ENCODE data around the gene LEP. TPM values are rescaled to one million over a fixed set of nuclear protein-coding genes. Genes with fewer than 3 reads are reported as not detected.

Gene LEP
- 0.01 TPM for polyA plus RNA-seq
- long read RNA-seq, donor 1 = 0 reads
- long read RNA-seq, donor 2 = 0 reads
- long read RNA-seq, donor 3 = 0 reads
- long read RNA-seq, donor 4 = 0 reads
- long read RNA-seq, donor 5 = 0 reads
- long read RNA-seq, donor 6 = 0 reads
- long read RNA-seq, donor 7 = 0 reads
- long read RNA-seq, donor 8 = 0 reads
- long read RNA-seq, donor 9 = 0 reads
- long read RNA-seq, donor 10 = 0 reads
- long read RNA-seq, donor 11 = 0 reads

DNA sequence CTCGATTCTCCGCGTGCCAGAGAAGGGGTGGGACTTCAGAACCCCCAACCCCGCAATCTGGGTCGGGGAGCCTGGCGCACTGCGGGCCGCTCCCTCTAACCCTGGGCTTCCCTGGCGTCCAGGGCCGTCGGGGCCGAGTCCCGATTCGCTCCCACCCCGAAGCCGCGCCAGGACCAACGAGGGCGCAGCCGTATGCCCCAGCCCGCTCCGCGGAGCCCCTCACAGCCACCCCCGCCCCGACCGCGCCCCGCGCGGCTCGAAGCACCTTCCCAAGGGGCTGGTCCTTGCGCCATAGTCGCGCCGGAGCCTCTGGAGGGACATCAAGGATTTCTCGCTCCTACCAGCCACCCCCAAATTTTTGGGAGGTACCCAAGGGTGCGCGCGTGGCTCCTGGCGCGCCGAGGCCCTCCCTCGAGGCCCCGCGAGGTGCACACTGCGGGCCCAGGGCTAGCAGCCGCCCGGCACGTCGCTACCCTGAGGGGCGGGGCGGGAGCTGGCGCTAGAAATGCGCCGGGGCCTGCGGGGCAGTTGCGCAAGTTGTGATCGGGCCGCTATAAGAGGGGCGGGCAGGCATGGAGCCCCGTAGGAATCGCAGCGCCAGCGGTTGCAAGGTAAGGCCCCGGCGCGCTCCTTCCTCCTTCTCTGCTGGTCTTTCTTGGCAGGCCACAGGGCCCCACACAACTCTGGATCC, at the start of gene LEP:
TSS of gene LEP (plus strand) at position 583 of the 691 bp plus-strand sequence. CDS start 10,741 bp downstream, outside the sequence.
- Histone ChIP-seq H3K9me3 (ENCODE audit: control insufficient read depth, low read depth, low read length) (peaks cover 18% of the 10 kb centered on the region), H3K4me3 (ENCODE audit: low read length) (no peak within 1 kb of the TSS), H3K27me3 (ENCODE audit: control insufficient read depth, insufficient read depth, low read length) (peaks cover 54% of the 10 kb centered on the region), H3K4me1 (ENCODE audit: control insufficient read depth, insufficient read depth, low read length) (no peaks in the 10 kb centered on the region), H3K27ac (ENCODE audit: low read length) (no peak within 1 kb of the TSS), H3K36me3 (ENCODE audit: control insufficient read depth, insufficient read depth, low read length) (no peaks in the 10 kb centered on the region)
- no CpG with 5 or more reads among the region's 67 CpGs for WGBS (ENCODE audit: insufficient coverage, low lambda C conversion rate)
- DNase-seq = no peak

DNA sequence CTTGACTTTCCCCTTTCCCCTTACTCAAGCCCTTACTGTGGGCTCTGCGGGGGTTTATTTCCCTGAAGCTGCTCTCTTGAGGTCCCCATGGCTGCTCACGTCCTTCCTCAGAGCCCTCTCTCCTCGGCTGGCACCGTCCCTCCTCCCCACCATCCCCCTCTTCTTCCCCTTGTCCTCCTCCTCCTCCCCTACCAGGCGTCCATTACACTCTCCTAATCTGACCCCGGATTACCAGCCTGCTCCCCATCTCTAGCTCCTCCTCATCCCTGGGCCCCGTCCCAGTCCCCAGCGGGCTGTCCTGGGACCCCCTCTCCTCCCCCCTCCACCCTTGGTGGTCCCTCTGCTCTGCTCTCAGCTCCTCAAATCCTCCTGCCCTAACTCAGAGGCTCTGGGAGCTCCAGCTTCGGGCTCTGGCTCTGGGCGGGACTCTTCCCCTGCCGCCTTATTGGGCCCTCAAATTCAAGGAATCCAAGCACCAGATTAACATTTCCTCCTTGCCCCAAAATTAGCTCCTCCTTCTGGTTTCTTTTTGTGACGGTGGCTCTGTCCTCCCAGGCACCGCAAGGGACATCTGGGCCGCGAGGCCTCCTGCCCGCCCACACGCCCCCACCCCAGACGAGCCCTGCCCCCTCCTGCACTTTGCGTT, 48.5 kb upstream of the LEP start:
- no peaks in the 10 kb centered on the region for H3K4me1 ChIP-seq (ENCODE audit: control insufficient read depth, insufficient read depth, low read length)
- peaks cover 39% of the 10 kb centered on the region for H3K27me3 ChIP-seq (ENCODE audit: control insufficient read depth, insufficient read depth, low read length)
- no peak overlapping the region for H3K4me3 ChIP-seq (ENCODE audit: low read length)
- no peak overlapping the region for H3K27ac ChIP-seq (ENCODE audit: low read length)
- no peak for DNase-seq
- peaks cover 14% of the 10 kb centered on the region for H3K9me3 ChIP-seq (ENCODE audit: control insufficient read depth, low read depth, low read length)
- H3K36me3 ChIP-seq (ENCODE audit: control insufficient read depth, insufficient read depth, low read length) = no peaks in the 10 kb centered on the region
- WGBS (ENCODE audit: insufficient coverage, low lambda C conversion rate) = 40% methylated on average over 1 of the region's 19 CpGs

DNA sequence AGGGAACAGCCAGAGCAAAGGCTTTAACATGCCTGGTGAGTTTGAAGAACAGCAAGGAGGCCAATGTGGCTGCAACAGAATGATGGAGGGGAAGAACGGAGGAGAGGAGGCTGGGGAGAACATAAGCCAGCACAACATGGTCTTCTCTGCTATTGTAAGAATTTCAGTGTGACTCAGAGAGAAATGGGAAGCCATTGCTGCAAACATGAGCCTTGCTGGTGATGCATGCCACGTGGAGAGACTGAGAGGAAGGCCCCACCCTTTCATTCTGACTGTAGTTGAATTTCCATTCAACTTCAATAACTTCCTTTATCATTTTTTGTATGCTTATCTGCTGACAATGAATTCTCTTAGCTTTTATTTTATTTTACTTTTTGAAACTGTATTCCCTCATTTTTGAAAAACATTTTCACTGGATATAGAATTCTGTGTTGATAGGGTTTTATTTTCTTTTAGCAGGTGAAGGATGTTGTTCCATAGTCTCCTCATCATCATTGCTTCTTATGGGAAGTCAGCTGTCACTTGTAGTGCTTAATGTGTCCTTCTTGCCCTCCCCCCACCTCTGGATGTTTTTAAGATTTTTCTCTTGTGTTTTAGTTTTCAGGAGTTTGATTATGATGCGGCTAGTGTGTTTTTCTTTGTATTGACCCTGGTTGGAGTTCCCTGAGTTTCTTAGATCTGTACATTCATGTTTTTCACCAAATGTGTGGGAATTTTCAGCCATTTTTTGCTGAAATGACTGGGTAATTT, 46.4 kb upstream of the LEP start:
- 83% methylated on average over 1 of the region's 3 CpGs for WGBS (ENCODE audit: insufficient coverage, low lambda C conversion rate)
- H3K9me3 ChIP-seq (ENCODE audit: control insufficient read depth, low read depth, low read length) = peaks cover 14% of the 10 kb centered on the region

DNA sequence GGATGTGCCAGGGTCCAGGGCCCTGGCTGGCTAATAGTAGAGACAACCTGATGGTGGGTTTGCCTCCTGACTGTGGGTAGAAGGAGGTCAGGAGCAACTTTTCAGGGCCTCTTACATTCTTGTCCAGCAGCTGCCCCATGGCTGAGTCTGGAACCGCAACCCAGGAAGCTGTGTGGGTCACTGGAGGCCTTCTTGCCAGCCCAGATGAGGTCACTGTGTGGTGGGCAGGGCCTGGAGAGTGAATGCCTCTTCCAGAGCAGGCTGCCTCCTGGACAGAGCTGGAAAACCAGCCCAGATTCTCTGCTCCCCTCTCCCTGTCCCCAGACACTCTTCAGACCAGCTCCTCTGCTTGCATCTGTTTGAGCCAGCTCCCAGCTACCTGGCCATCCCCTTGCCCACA, 43.5 kb upstream of the LEP start:
- Histone ChIP-seq H3K27ac (ENCODE audit: low read length) (no peak overlapping the region), H3K4me3 (ENCODE audit: low read length) (no peak overlapping the region), H3K9me3 (ENCODE audit: control insufficient read depth, low read depth, low read length) (peaks cover 13% of the 10 kb centered on the region), H3K36me3 (ENCODE audit: control insufficient read depth, insufficient read depth, low read length) (no peaks in the 10 kb centered on the region), H3K27me3 (ENCODE audit: control insufficient read depth, insufficient read depth, low read length) (peaks cover 45% of the 10 kb centered on the region), H3K4me1 (ENCODE audit: control insufficient read depth, insufficient read depth, low read length) (no peaks in the 10 kb centered on the region)
- WGBS (ENCODE audit: insufficient coverage, low lambda C conversion rate) = no CpG with 5 or more reads among the region's 1 CpG
- no peak for DNase-seq

More for the DNA sequence above, 46.4 kb upstream of the LEP start:
- DNase-seq = no peak
- Histone ChIP-seq H3K27ac (ENCODE audit: low read length) (no peak overlapping the region), H3K4me1 (ENCODE audit: control insufficient read depth, insufficient read depth, low read length) (no peaks in the 10 kb centered on the region), H3K4me3 (ENCODE audit: low read length) (no peak overlapping the region), H3K36me3 (ENCODE audit: control insufficient read depth, insufficient read depth, low read length) (no peaks in the 10 kb centered on the region), H3K27me3 (ENCODE audit: control insufficient read depth, insufficient read depth, low read length) (peaks cover 34% of the 10 kb centered on the region)

GRCh38 chr7:128197989-128198580, 43.0 kb upstream of the LEP start:
- WGBS (ENCODE audit: insufficient coverage, low lambda C conversion rate) = no CpG with 5 or more reads among the region's 4 CpGs
- H3K36me3 ChIP-seq (ENCODE audit: control insufficient read depth, insufficient read depth, low read length) = no peaks in the 10 kb centered on the region
- no peak overlapping the region for H3K27ac ChIP-seq (ENCODE audit: low read length)
- H3K4me1 ChIP-seq (ENCODE audit: control insufficient read depth, insufficient read depth, low read length) = no peaks in the 10 kb centered on the region
- DNase-seq = no peak
- H3K27me3 ChIP-seq (ENCODE audit: control insufficient read depth, insufficient read depth, low read length) = peaks cover 46% of the 10 kb centered on the region
- H3K9me3 ChIP-seq (ENCODE audit: control insufficient read depth, low read depth, low read length) = peaks cover 9% of the 10 kb centered on the region
- H3K4me3 ChIP-seq (ENCODE audit: low read length) = no peak overlapping the region

DNA sequence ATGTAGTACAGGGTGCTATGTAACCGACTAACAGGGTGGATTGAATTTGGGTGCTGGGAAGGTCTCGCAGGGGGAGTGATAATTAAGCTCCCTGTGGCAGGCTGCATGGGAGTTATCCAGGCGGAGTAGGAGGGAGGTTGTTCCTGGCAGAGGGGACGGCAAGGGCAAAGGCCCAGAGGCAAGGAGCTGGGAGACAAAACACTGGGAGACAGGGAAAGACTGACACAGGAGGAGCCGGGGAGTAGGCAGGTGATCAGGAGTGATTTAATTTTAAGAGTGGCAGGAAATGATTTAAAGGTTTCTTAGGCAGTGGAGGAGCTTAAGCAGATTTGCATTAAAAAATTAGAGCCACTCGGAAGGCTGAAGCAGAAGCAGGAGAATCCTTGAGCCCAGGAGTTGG, 40.7 kb upstream of the LEP start:
- Histone ChIP-seq H3K27me3 (ENCODE audit: control insufficient read depth, insufficient read depth, low read length) (peaks cover 60% of the 10 kb centered on the region), H3K4me3 (ENCODE audit: low read length) (no peak overlapping the region), H3K27ac (ENCODE audit: low read length) (no peak overlapping the region), H3K4me1 (ENCODE audit: control insufficient read depth, insufficient read depth, low read length) (no peaks in the 10 kb centered on the region), H3K36me3 (ENCODE audit: control insufficient read depth, insufficient read depth, low read length) (no peaks in the 10 kb centered on the region), H3K9me3 (ENCODE audit: control insufficient read depth, low read depth, low read length) (peaks cover 4% of the 10 kb centered on the region)
- DNase-seq = no peak
- WGBS (ENCODE audit: insufficient coverage, low lambda C conversion rate) = 100% methylated on average over 1 of the region's 6 CpGs

- DNase-seq = no peak
- no peak overlapping the region for H3K4me3 ChIP-seq (ENCODE audit: low read length)
These were observed 39.9 kb upstream of the LEP start for GRCh38 chr7:128201067-128201689.

DNA sequence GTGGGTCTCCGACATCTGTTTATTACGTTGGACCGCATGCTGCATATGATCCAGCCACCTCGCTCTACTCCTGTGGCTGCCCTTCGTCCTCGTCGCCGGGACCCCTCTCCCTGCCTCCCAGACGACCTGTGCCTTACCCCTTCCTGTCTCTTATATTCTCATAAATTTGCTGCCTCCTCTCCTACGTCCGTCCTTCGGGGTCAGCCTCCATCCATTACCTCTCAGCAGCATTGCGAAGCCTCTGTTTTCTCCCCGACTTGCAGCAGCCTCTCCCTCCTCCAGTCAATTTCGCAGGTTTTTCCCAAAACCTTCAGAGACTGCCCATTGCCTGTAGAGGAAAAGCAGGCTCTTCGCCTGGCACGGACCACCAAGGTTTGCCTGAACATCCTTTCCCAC, 39.4 kb upstream of the LEP start:
- Histone ChIP-seq H3K4me1 (ENCODE audit: control insufficient read depth, insufficient read depth, low read length) (no peaks in the 10 kb centered on the region), H3K36me3 (ENCODE audit: control insufficient read depth, insufficient read depth, low read length) (no peaks in the 10 kb centered on the region), H3K4me3 (ENCODE audit: low read length) (no peak overlapping the region), H3K27me3 (ENCODE audit: control insufficient read depth, insufficient read depth, low read length) (peaks cover 70% of the 10 kb centered on the region), H3K9me3 (ENCODE audit: control insufficient read depth, low read depth, low read length) (peaks cover 4% of the 10 kb centered on the region), H3K27ac (ENCODE audit: low read length) (no peak overlapping the region)
- DNase-seq = no peak
- 7% methylated on average over 8 of the region's 17 CpGs for WGBS (ENCODE audit: insufficient coverage, low lambda C conversion rate)

More at GRCh38 chr7:128201067-128201689, 39.9 kb upstream of the LEP start:
- Histone ChIP-seq H3K4me1 (ENCODE audit: control insufficient read depth, insufficient read depth, low read length) (no peaks in the 10 kb centered on the region), H3K27ac (ENCODE audit: low read length) (no peak overlapping the region), H3K27me3 (ENCODE audit: control insufficient read depth, insufficient read depth, low read length) (peaks cover 68% of the 10 kb centered on the region), H3K9me3 (ENCODE audit: control insufficient read depth, low read depth, low read length) (peaks cover 4% of the 10 kb centered on the region), H3K36me3 (ENCODE audit: control insufficient read depth, insufficient read depth, low read length) (no peaks in the 10 kb centered on the region)
- no CpG with 5 or more reads among the region's 37 CpGs for WGBS (ENCODE audit: insufficient coverage, low lambda C conversion rate)

DNA sequence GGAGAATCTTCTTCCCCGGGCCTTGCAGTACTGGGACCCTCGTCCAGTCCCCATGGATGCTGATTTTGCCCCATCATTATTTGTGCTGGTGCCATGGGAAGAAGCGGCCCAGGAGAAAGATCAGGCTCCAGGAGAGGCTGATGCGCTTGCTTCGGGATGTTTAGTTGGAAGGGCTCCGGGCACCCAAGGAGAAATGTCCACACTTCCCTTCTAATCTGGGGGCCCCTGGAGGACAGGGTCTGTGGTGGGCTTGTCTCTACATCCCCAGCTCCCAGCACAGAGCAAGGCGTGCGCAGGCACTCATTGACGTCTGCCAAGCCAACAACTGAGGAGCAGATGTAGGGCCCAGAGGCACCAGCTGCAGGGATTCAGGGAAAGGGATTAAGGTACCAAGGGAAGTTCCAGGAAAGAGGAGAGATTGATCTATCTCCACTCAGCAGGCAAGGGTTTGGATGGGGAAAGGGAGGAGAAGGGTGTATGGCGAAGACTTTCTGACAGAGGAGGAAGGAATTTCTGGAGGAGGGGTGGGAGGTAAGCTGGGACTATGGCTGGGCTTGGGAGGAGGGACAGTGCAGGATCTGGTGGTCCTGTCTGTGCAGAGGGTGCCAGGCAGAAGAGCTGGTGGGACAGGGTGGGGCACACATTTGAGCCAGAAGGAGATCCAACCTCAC, 38.7 kb upstream of the LEP start:
- H3K9me3 ChIP-seq (ENCODE audit: control insufficient read depth, low read depth, low read length) = peaks cover 4% of the 10 kb centered on the region
- WGBS (ENCODE audit: insufficient coverage, low lambda C conversion rate) = no CpG with 5 or more reads among the region's 10 CpGs
- H3K27me3 ChIP-seq (ENCODE audit: control insufficient read depth, insufficient read depth, low read length) = peaks cover 76% of the 10 kb centered on the region
- H3K27ac ChIP-seq (ENCODE audit: low read length) = no peak overlapping the region
- H3K4me1 ChIP-seq (ENCODE audit: control insufficient read depth, insufficient read depth, low read length) = no peaks in the 10 kb centered on the region
- H3K36me3 ChIP-seq (ENCODE audit: control insufficient read depth, insufficient read depth, low read length) = no peaks in the 10 kb centered on the region
- no peak for DNase-seq
- no peak overlapping the region for H3K4me3 ChIP-seq (ENCODE audit: low read length)
